Upper lobe of right lung (tissue), 1 donor: ENCODE data around the gene RHD. TPM values are rescaled to one million over a fixed set of nuclear protein-coding genes. Genes with fewer than 3 reads are reported as not detected.
A peak's percentile ranks its signal among the peaks of the same experiment; 100 is the strongest.

ENCODE experiments used
- ATAC-seq: fragments of 200-7000 bp; cut with Tn5 transposase; one replicate; pipeline ENCODE4 v1.9.1; 2020; ENCODE audit warnings: mild to moderate bottlenecking, moderate library complexity
- DNase-seq: peaks from one replicate; pipeline ENCODE4 v3.0.0-alpha.2; 2020
- H3K27ac ChIP-seq: fragments of 200-600 bp; one replicate; pipeline ENCODE4 v1.8.0; 2022
- H3K27me3 ChIP-seq: fragments of 200-600 bp; one replicate; pipeline ENCODE4 v1.8.0; 2022; ENCODE audit warnings: mild to moderate bottlenecking
- H3K36me3 ChIP-seq: fragments of 200-600 bp; one replicate; pipeline ENCODE4 v1.8.0; 2022
- H3K4me1 ChIP-seq: fragments of 200-600 bp; one replicate; pipeline ENCODE4 v1.8.0; 2022
- H3K4me3 ChIP-seq: fragments of 200-600 bp; one replicate; pipeline ENCODE4 v1.8.0; 2022; ENCODE audit warnings: mild to moderate bottlenecking
- H3K9me3 ChIP-seq: fragments of 200-600 bp; one replicate; pipeline ENCODE4 v1.8.0; 2022
- CTCF ChIP-seq: fragments of 200-600 bp; IDR thresholded peaks from one replicate; pipeline ENCODE4 v1.8.0; 2022; ENCODE audit warnings: antibody characterized with exemption
- intact Hi-C: fragments of 100-400 bp; cut with DNase I; formaldehyde crosslinking; loops from one replicate; pipeline ENCODE4 v1.11.0; 2022
- total RNA-seq: library from RNA; stranded (reverse); fragmentation: NEBNext Ultra II Directional; extraction: Animal tissue kit (Norgen Biotek cat#: 25700); gene quantifications from one replicate; pipeline ENCODE4 v1.2.1, GENCODE V29; 2021
- donor health status: DM: no; HTN: yes; CAD: no; lungs with severe emphysema.

RHD gene
- total RNA-seq, 1 donor from 2014 or later = not detected

- TF ChIP-seq CTCF = no peak
- intact Hi-C loops = no loop called here
These were observed 66.1 kb downstream of the RHD start, which contains the start of gene TMEM50A for GRCh38 chr1:25338188-25338981. Gene TMEM50A (plus strand): TSS chr1:25338334. CDS start chr1:25340487, 2,153 bp downstream.

GRCh38 chr1:25338986-25339385 is 66.7 kb downstream of the RHD start:
- Histone ChIP-seq H3K9me3 (no peaks in the 10 kb centered on the region), H3K4me1 (peaks cover 22% of the 10 kb centered on the region), H3K36me3 (peaks cover 13% of the 10 kb centered on the region), H3K27me3 (no peaks in the 10 kb centered on the region), H3K4me3 (peak overlapping the region; percentile 85), H3K27ac (peak overlapping the region; percentile 95)
- ATAC-seq (no peak), DNase-seq (no peak)
- intact Hi-C loops = no loop called here
- no peak for TF ChIP-seq CTCF

More at GRCh38 chr1:25338188-25338981, 66.1 kb downstream of the RHD start, which contains the start of gene TMEM50A:
- peak; percentile 98 for ATAC-seq
- Histone ChIP-seq H3K36me3 (peaks cover 7% of the 10 kb centered on the region), H3K27me3 (no peaks in the 10 kb centered on the region), H3K4me1 (peaks cover 22% of the 10 kb centered on the region), H3K4me3 (peak within 1 kb of the TSS; percentile 85), H3K27ac (peak within 1 kb of the TSS; percentile 95), H3K9me3 (no peaks in the 10 kb centered on the region)
- DNase-seq = peak; percentile 94

- Histone ChIP-seq H3K4me3 (no peak overlapping the region), H3K27me3 (no peaks in the 10 kb centered on the region), H3K4me1 (peaks cover 22% of the 10 kb centered on the region), H3K27ac (no peak overlapping the region), H3K9me3 (no peaks in the 10 kb centered on the region), H3K36me3 (peaks cover 40% of the 10 kb centered on the region)
- ATAC-seq = no peak
- intact Hi-C loops = no loop called here
- TF ChIP-seq CTCF = no peak
- no peak for DNase-seq
These were observed 69.4 kb downstream of the RHD start for GRCh38 chr1:25341746-25342145.

- DNase-seq (no peak), ATAC-seq (no peak)
- TF ChIP-seq CTCF = no peak
These were observed 70.5 kb downstream of the RHD start for GRCh38 chr1:25342846-25343245.

GRCh38 chr1:25343872-25344271 is 71.6 kb downstream of the RHD start:
- H3K36me3 ChIP-seq = peaks cover 54% of the 10 kb centered on the region

More at GRCh38 chr1:25342846-25343245, 70.5 kb downstream of the RHD start:
- Histone ChIP-seq H3K27ac (no peak overlapping the region), H3K36me3 (peaks cover 51% of the 10 kb centered on the region), H3K4me3 (no peak overlapping the region), H3K27me3 (no peaks in the 10 kb centered on the region), H3K4me1 (peaks cover 22% of the 10 kb centered on the region), H3K9me3 (no peaks in the 10 kb centered on the region)
- intact Hi-C loops = no loop called here

More at GRCh38 chr1:25343872-25344271, 71.6 kb downstream of the RHD start:
- H3K27ac ChIP-seq = no peak overlapping the region
- intact Hi-C loops = no loop called here
- peaks cover 22% of the 10 kb centered on the region for H3K4me1 ChIP-seq
- ATAC-seq (no peak), DNase-seq (no peak)
- no peak overlapping the region for H3K4me3 ChIP-seq
- no peaks in the 10 kb centered on the region for H3K27me3 ChIP-seq
- H3K9me3 ChIP-seq = no peaks in the 10 kb centered on the region
- TF ChIP-seq CTCF = no peak
